Upper lobe of left lung (tissue), 6 donors: ENCODE data around the gene PACSIN1. TPM values are rescaled to one million over a fixed set of nuclear protein-coding genes. Genes with fewer than 3 reads are reported as not detected.

ENCODE experiments used
- ATAC-seq, 2 donors: fragments of 200-7000 bp; cut with Tn5 transposase; one replicate each; pipeline ENCODE4 v1.9.1; 2022; ENCODE audit warnings: mild to moderate bottlenecking in 2 of 2, moderate library complexity in 2 of 2; ENCODE audit not compliant: low FRiP score in 2 of 2
- DNase-seq, 2 donors: peaks; one replicate each; pipeline ENCODE4 v3.0.0-alpha.2; 2019 to 2020
- H3K27ac ChIP-seq, 4 donors: fragments of 200-600 bp; sonication (generic); one replicate each; pipeline ENCODE4 v1.5.1; 2016 to 2019
- H3K27me3 ChIP-seq, 4 donors: fragments of 200-600 bp; sonication (generic); one replicate each; pipeline ENCODE4 v1.5.1; 2017 to 2019
- H3K36me3 ChIP-seq, 4 donors: fragments of 200-600 bp; sonication (generic); one replicate each; pipeline ENCODE4 v1.5.1; 2016 to 2019
- H3K4me1 ChIP-seq, 4 donors: fragments of 200-600 bp; sonication (generic); one replicate each; pipeline ENCODE4 v1.5.1; 2018 to 2019
- H3K4me3 ChIP-seq, 4 donors: fragments of 200-600 bp; sonication (generic); one replicate each; pipeline ENCODE4 v1.5.1; 2017 to 2019; ENCODE audit warnings: mild to moderate bottlenecking in 2 of 4, moderate library complexity in 1 of 4
- H3K9me3 ChIP-seq, 4 donors: fragments of 200-600 bp; sonication (generic); one replicate each; pipeline ENCODE4 v1.5.1; 2018 to 2019
- EP300 ChIP-seq, 4 donors: sonication (generic); formaldehyde crosslinking; IDR thresholded peaks; one replicate each; pipeline ENCODE4 v1.5.1; 2017; ENCODE audit warnings: antibody characterized with exemption in 4 of 4, control low read depth in 2 of 4
- POLR2A ChIP-seq, 4 donors: fragments of 450-650 bp; IDR thresholded peaks; one replicate each; pipeline ENCODE4 v1.5.1; 2016 to 2017; ENCODE audit warnings: antibody characterized with exemption in 4 of 4, mild to moderate bottlenecking in 2 of 4
- POLR2AphosphoS5 ChIP-seq, 2 donors: sonication (generic); formaldehyde crosslinking; IDR thresholded peaks; one replicate each; pipeline ENCODE4 v1.5.1; 2017; ENCODE audit warnings: antibody characterized with exemption in 2 of 2
- WGBS, 2 donors: methylation state at CpG; one replicate each; pipeline ENCODE4 v1.1.5; 2017 to 2018; 5-methylcytosine and 5-hydroxymethylcytosine counted together
- total RNA-seq, 6 donors: library from RNA; depleted of rRNA in 4 of 6; stranded (reverse); fragments of >200 nt in 4 of 6; gene quantifications; one replicate each; pipeline versions ENCODE4 v1.1.0 to v1.2.1, GENCODE V29; 2016 to 2021
- TF ChIP-seq, protein P1 (sequence below), 6 experiments: fragments of 450-650 bp in 4 of 6; fragments of 200-600 bp in 2 of 6; sonication (generic) in 2 of 6; IDR thresholded peaks; one replicate each; pipeline ENCODE4 v1.5.1; 2016 to 2019; ENCODE audit warnings: antibody characterized with exemption in 6 of 6
- donor health status: DM: no; HTN: no; CAD: no; lungs with moderate emphysema.
- donor health status: DM: no; HTN: yes; CAD: no; lungs with severe emphysema.

Gene PACSIN1
- total RNA-seq, 6 donors from 2014 or later = 0.06 to 3.0 (median 0.17) TPM; not detected in 3

DNA sequence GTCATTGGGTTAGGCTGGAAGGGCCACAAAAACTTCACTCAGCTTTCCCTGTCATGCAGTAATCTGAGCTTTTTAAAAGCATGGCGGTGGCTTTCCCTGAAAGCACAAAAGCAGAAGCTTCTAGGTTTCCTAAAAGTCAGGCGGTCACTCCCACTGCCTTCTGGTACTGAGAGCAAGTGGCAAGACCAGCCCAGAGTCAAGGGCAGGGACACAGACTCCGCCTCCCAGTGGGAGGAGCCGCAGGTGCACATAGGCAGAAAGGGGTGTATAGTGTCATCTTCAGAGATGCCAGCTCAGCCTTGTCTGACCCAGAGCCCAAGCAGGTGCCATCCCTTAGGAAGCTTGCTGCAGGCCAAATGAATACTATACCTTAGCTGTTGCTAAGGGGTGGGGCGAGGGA lies 18.0 kb upstream of the PACSIN1 start:
- H3K4me3 ChIP-seq = no peak overlapping the region
- no peaks in the 10 kb centered on the region for H3K4me1 ChIP-seq
- H3K27me3 ChIP-seq = no peaks in the 10 kb centered on the region
- no peak overlapping the region for H3K27ac ChIP-seq
- peaks cover 0 to 5% (median 0%) of the 10 kb centered on the region in 4 donors for H3K9me3 ChIP-seq
- H3K36me3 ChIP-seq = no peaks in the 10 kb centered on the region
- DNase-seq (peak in 1 of 2 donors; percentile 33), ATAC-seq (peak; percentile 19 to 53)
- 65 to 74% methylated on average over 4 to 5 of the region's 5 CpGs for WGBS, 2 donors
- TF ChIP-seq, protein P1, sequence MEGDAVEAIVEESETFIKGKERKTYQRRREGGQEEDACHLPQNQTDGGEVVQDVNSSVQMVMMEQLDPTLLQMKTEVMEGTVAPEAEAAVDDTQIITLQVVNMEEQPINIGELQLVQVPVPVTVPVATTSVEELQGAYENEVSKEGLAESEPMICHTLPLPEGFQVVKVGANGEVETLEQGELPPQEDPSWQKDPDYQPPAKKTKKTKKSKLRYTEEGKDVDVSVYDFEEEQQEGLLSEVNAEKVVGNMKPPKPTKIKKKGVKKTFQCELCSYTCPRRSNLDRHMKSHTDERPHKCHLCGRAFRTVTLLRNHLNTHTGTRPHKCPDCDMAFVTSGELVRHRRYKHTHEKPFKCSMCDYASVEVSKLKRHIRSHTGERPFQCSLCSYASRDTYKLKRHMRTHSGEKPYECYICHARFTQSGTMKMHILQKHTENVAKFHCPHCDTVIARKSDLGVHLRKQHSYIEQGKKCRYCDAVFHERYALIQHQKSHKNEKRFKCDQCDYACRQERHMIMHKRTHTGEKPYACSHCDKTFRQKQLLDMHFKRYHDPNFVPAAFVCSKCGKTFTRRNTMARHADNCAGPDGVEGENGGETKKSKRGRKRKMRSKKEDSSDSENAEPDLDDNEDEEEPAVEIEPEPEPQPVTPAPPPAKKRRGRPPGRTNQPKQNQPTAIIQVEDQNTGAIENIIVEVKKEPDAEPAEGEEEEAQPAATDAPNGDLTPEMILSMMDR (IDR thresholded peaks at IDR 0.05) = no peak
- no peak for TF ChIP-seq POLR2AphosphoS5 (IDR thresholded peaks at IDR 0.05)
- TF ChIP-seq POLR2A (IDR thresholded peaks at IDR 0.05) = no peak
- no peak for TF ChIP-seq EP300 (IDR thresholded peaks at IDR 0.05)

DNA sequence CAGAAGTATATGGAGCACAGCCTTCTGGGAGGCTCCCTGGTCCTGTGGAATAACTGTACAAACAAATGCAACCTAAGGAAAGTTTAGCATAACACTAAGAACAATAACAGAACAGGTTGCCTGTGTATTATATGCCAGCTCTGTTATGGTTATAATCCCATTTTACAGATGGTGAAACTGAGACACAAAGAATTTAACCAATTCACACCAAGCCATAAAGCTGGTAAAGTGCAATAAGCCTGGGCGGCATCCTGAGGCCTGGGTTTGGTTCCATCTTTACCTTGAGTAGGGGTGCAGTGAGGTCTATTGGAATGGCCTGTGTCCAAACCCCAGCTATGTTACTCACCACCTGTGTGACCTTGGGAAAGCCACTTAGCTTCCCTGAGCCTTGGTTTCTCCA lies 14.7 kb upstream of the PACSIN1 start:
- TF ChIP-seq, protein P1 (IDR thresholded peaks at IDR 0.05) = no peak
- TF ChIP-seq POLR2AphosphoS5 (IDR thresholded peaks at IDR 0.05) (no peak), EP300 (IDR thresholded peaks at IDR 0.05) (no peak), POLR2A (IDR thresholded peaks at IDR 0.05) (no peak)
- DNase-seq (no peak), ATAC-seq (no peak)
- WGBS, 2 donors = 100% methylated on average over 1 of the region's 1 CpG
- H3K36me3 ChIP-seq = no peaks in the 10 kb centered on the region
- H3K4me1 ChIP-seq = no peaks in the 10 kb centered on the region
- H3K27ac ChIP-seq = no peak overlapping the region
- no peaks in the 10 kb centered on the region for H3K27me3 ChIP-seq
- peaks cover 0 to 5% (median 0%) of the 10 kb centered on the region in 4 donors for H3K9me3 ChIP-seq
- H3K4me3 ChIP-seq = no peak overlapping the region

DNA sequence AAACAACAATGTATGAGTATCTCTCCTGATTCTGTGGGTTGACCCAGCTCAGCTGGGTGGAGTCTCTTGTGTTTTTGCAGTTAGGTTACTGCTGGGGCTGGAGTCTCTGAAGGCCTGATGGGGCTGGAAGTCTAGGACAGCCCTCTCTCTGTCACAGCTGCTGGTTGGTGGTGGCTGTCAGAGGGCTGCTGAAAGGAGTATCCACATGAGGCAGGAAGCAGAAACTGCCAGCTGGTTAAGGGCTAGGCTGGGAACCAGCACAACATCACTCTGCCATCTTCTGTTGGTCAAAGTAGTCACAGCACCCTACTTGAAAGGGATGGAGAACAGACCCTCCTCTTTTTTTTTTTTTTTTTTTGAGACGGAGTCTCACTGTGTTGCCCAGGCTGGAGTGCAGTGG lies 10.0 kb upstream of the PACSIN1 start:
- DNase-seq (no peak), ATAC-seq (no peak)
- no peaks in the 10 kb centered on the region for H3K36me3 ChIP-seq
- H3K27ac ChIP-seq = no peak overlapping the region
- H3K9me3 ChIP-seq = peaks cover 0 to 5% (median 0%) of the 10 kb centered on the region in 4 donors
- no peak overlapping the region for H3K4me3 ChIP-seq
- 86 to 89% methylated on average over 1 of the region's 1 CpG for WGBS, 2 donors
- H3K4me1 ChIP-seq = no peaks in the 10 kb centered on the region
- TF ChIP-seq, protein P1 (IDR thresholded peaks at IDR 0.05) = no peak
- no peak for TF ChIP-seq EP300 (IDR thresholded peaks at IDR 0.05)
- H3K27me3 ChIP-seq = no peaks in the 10 kb centered on the region

GRCh38 chr6:34457382-34457741 lies 8.5 kb upstream of the PACSIN1 start:
- Histone ChIP-seq H3K27ac (no peak overlapping the region), H3K4me1 (no peaks in the 10 kb centered on the region), H3K4me3 (no peak overlapping the region), H3K27me3 (no peaks in the 10 kb centered on the region), H3K36me3 (no peaks in the 10 kb centered on the region), H3K9me3 (no peaks in the 10 kb centered on the region)
- ATAC-seq = no peak
- peak in 1 of 2 donors; percentile 23 for DNase-seq
- WGBS, 2 donors = 71% methylated on average over 2 of the region's 2 CpGs; no CpG with 5 or more reads in 1 of the 2 donors
- TF ChIP-seq POLR2AphosphoS5 (IDR thresholded peaks at IDR 0.05) (no peak), EP300 (IDR thresholded peaks at IDR 0.05) (no peak), POLR2A (IDR thresholded peaks at IDR 0.05) (no peak)
- TF ChIP-seq, protein P1 (IDR thresholded peaks at IDR 0.05) = no peak
